ENCODE data around the gene IGF2BP1. TPM values are rescaled to one million over a fixed set of nuclear protein-coding genes. Genes with fewer than 3 reads are reported as not detected.
"Not testable (repeated sequence)": the region's sequence is repeated elsewhere in the genome, so short reads cannot be mapped to it uniquely, and the experiment has no call there.

IGF2BP1 gene
- total and polyA plus RNA-seq, 2 donors = 0.07 to 10.9 TPM

- no peaks in the 10 kb centered on the region for H3K36me3 ChIP-seq (ENCODE audit: control insufficient read depth in 2 of 2, insufficient read depth in 2 of 2, low read length in 1 of 2)
- no peaks in the 10 kb centered on the region for H3K9me3 ChIP-seq (ENCODE audit: control insufficient read depth in 2 of 2, insufficient read depth in 1 of 2, low read length in 1 of 2)
- no peaks in the 10 kb centered on the region for H3K4me1 ChIP-seq (ENCODE audit: control insufficient read depth in 2 of 2, insufficient read depth in 2 of 2, low read length in 2 of 2)
- no peak overlapping the region for H3K27ac ChIP-seq (ENCODE audit: low read depth in 1 of 2, low read length in 1 of 2)
- H3K4me3 ChIP-seq (ENCODE audit: low read length in 2 of 2) = no peak overlapping the region
- H3K27me3 ChIP-seq (ENCODE audit: control insufficient read depth in 2 of 2, insufficient read depth in 1 of 2, low read length in 1 of 2) = peaks cover 2 to 5% of the 10 kb centered on the region in 2 donors
- no peak for DNase-seq (ENCODE audit: low read depth in 6 of 9, low spot score in 9 of 9)
- WGBS = 92% methylated on average over 7 of the region's 7 CpGs
These were observed 79.6 kb downstream of the IGF2BP1 start for GRCh38 chr17:49076573-49077384.

- WGBS = 91% methylated on average over 7 of the region's 7 CpGs
- peaks cover 2 to 5% of the 10 kb centered on the region in 2 donors for H3K27me3 ChIP-seq (ENCODE audit: control insufficient read depth in 2 of 2, insufficient read depth in 1 of 2, low read length in 1 of 2)
These were observed 81.1 kb downstream of the IGF2BP1 start for GRCh38 chr17:49078248-49078647.

GRCh38 chr17:49079840-49080663 lies 82.9 kb downstream of the IGF2BP1 start:
- Histone ChIP-seq H3K27me3 (ENCODE audit: control insufficient read depth in 2 of 2, insufficient read depth in 1 of 2, low read length in 1 of 2) (peaks cover 0 to 5% of the 10 kb centered on the region in 2 donors), H3K9me3 (ENCODE audit: control insufficient read depth in 2 of 2, insufficient read depth in 1 of 2, low read length in 1 of 2) (no peaks in the 10 kb centered on the region), H3K4me1 (ENCODE audit: control insufficient read depth in 2 of 2, insufficient read depth in 2 of 2, low read length in 2 of 2) (no peaks in the 10 kb centered on the region), H3K27ac (ENCODE audit: low read depth in 1 of 2, low read length in 1 of 2) (no peak overlapping the region), H3K4me3 (ENCODE audit: low read length in 2 of 2) (no peak overlapping the region), H3K36me3 (ENCODE audit: control insufficient read depth in 2 of 2, insufficient read depth in 2 of 2, low read length in 1 of 2) (no peaks in the 10 kb centered on the region)
- WGBS = 96% methylated on average over 10 of the region's 10 CpGs
- DNase-seq (ENCODE audit: low read depth in 6 of 9, low spot score in 9 of 9) = no peak

More at GRCh38 chr17:49078248-49078647, 81.1 kb downstream of the IGF2BP1 start:
- no peaks in the 10 kb centered on the region for H3K4me1 ChIP-seq (ENCODE audit: control insufficient read depth in 2 of 2, insufficient read depth in 2 of 2, low read length in 2 of 2)
- no peak overlapping the region for H3K27ac ChIP-seq (ENCODE audit: low read depth in 1 of 2, low read length in 1 of 2)
- no peaks in the 10 kb centered on the region for H3K36me3 ChIP-seq (ENCODE audit: control insufficient read depth in 2 of 2, insufficient read depth in 2 of 2, low read length in 1 of 2)
- H3K9me3 ChIP-seq (ENCODE audit: control insufficient read depth in 2 of 2, insufficient read depth in 1 of 2, low read length in 1 of 2) = no peaks in the 10 kb centered on the region
- no peak overlapping the region for H3K4me3 ChIP-seq (ENCODE audit: low read length in 2 of 2)
- DNase-seq (ENCODE audit: low read depth in 6 of 9, low spot score in 9 of 9) = no peak

- Histone ChIP-seq H3K27ac (ENCODE audit: low read depth in 1 of 2, low read length in 1 of 2) (no peak overlapping the region), H3K27me3 (ENCODE audit: control insufficient read depth in 2 of 2, insufficient read depth in 1 of 2, low read length in 1 of 2) (peaks cover 0 to 9% of the 10 kb centered on the region in 2 donors), H3K4me3 (ENCODE audit: low read length in 2 of 2) (no peak overlapping the region), H3K4me1 (ENCODE audit: control insufficient read depth in 2 of 2, insufficient read depth in 2 of 2, low read length in 2 of 2) (no peaks in the 10 kb centered on the region), H3K36me3 (ENCODE audit: control insufficient read depth in 2 of 2, insufficient read depth in 2 of 2, low read length in 1 of 2) (no peaks in the 10 kb centered on the region), H3K9me3 (ENCODE audit: control insufficient read depth in 2 of 2, insufficient read depth in 1 of 2, low read length in 1 of 2) (no peaks in the 10 kb centered on the region)
- 88% methylated on average over 5 of the region's 5 CpGs for WGBS
- no peak for DNase-seq (ENCODE audit: low read depth in 6 of 9, low spot score in 9 of 9)
These were observed 85.0 kb downstream of the IGF2BP1 start for GRCh38 chr17:49082231-49082630.

GRCh38 chr17:49085046-49085445 lies 87.9 kb downstream of the IGF2BP1 start:
- H3K4me3 ChIP-seq (ENCODE audit: low read length in 2 of 2) = not testable (repeated sequence)
- WGBS = 89% methylated on average over 2 of the region's 2 CpGs

GRCh38 chr17:49085565-49086315 lies 88.6 kb downstream of the IGF2BP1 start:
- WGBS = 93% methylated on average over 5 of the region's 5 CpGs
- DNase-seq (ENCODE audit: low read depth in 6 of 9, low spot score in 9 of 9) = no peak
- Histone ChIP-seq H3K36me3 (ENCODE audit: control insufficient read depth in 2 of 2, insufficient read depth in 2 of 2, low read length in 1 of 2) (no peaks in the 10 kb centered on the region), H3K27ac (ENCODE audit: low read depth in 1 of 2, low read length in 1 of 2) (no peak overlapping the region), H3K9me3 (ENCODE audit: control insufficient read depth in 2 of 2, insufficient read depth in 1 of 2, low read length in 1 of 2) (no peaks in the 10 kb centered on the region), H3K4me1 (ENCODE audit: control insufficient read depth in 2 of 2, insufficient read depth in 2 of 2, low read length in 2 of 2) (no peaks in the 10 kb centered on the region), H3K4me3 (ENCODE audit: low read length in 2 of 2) (no peak overlapping the region), H3K27me3 (ENCODE audit: control insufficient read depth in 2 of 2, insufficient read depth in 1 of 2, low read length in 1 of 2) (peaks cover 0 to 7% of the 10 kb centered on the region in 2 donors)

More at GRCh38 chr17:49085046-49085445, 87.9 kb downstream of the IGF2BP1 start:
- H3K27ac ChIP-seq (ENCODE audit: low read depth in 1 of 2, low read length in 1 of 2); H3K36me3 ChIP-seq (ENCODE audit: control insufficient read depth in 2 of 2, insufficient read depth in 2 of 2, low read length in 1 of 2); DNase-seq (ENCODE audit: low read depth in 6 of 9, low spot score in 9 of 9); H3K4me1 ChIP-seq (ENCODE audit: control insufficient read depth in 2 of 2, insufficient read depth in 2 of 2, low read length in 2 of 2); H3K9me3 ChIP-seq (ENCODE audit: control insufficient read depth in 2 of 2, insufficient read depth in 1 of 2, low read length in 1 of 2); H3K27me3 ChIP-seq (ENCODE audit: control insufficient read depth in 2 of 2, insufficient read depth in 1 of 2, low read length in 1 of 2): not testable (repeated sequence)

GRCh38 chr17:49086316-49086605 lies 89.1 kb downstream of the IGF2BP1 start:
- H3K9me3 ChIP-seq (ENCODE audit: control insufficient read depth in 2 of 2, insufficient read depth in 1 of 2, low read length in 1 of 2) = no peaks in the 10 kb centered on the region
- no peaks in the 10 kb centered on the region for H3K36me3 ChIP-seq (ENCODE audit: control insufficient read depth in 2 of 2, insufficient read depth in 2 of 2, low read length in 1 of 2)
- peaks cover 0 to 7% of the 10 kb centered on the region in 2 donors for H3K27me3 ChIP-seq (ENCODE audit: control insufficient read depth in 2 of 2, insufficient read depth in 1 of 2, low read length in 1 of 2)
- WGBS = 63% methylated on average over 1 of the region's 1 CpG
- H3K27ac ChIP-seq (ENCODE audit: low read depth in 1 of 2, low read length in 1 of 2) = no peak overlapping the region
- H3K4me1 ChIP-seq (ENCODE audit: control insufficient read depth in 2 of 2, insufficient read depth in 2 of 2, low read length in 2 of 2) = no peaks in the 10 kb centered on the region
- H3K4me3 ChIP-seq (ENCODE audit: low read length in 2 of 2) = no peak overlapping the region
- DNase-seq (ENCODE audit: low read depth in 6 of 9, low spot score in 9 of 9) = no peak

- no peaks in the 10 kb centered on the region for H3K36me3 ChIP-seq (ENCODE audit: control insufficient read depth in 2 of 2, insufficient read depth in 2 of 2, low read length in 1 of 2)
- H3K27ac ChIP-seq (ENCODE audit: low read depth in 1 of 2, low read length in 1 of 2) = no peak overlapping the region
- H3K27me3 ChIP-seq (ENCODE audit: control insufficient read depth in 2 of 2, insufficient read depth in 1 of 2, low read length in 1 of 2) = peaks cover 0 to 7% of the 10 kb centered on the region in 2 donors
- no peak overlapping the region for H3K4me3 ChIP-seq (ENCODE audit: low read length in 2 of 2)
- no peaks in the 10 kb centered on the region for H3K4me1 ChIP-seq (ENCODE audit: control insufficient read depth in 2 of 2, insufficient read depth in 2 of 2, low read length in 2 of 2)
- H3K9me3 ChIP-seq (ENCODE audit: control insufficient read depth in 2 of 2, insufficient read depth in 1 of 2, low read length in 1 of 2) = no peaks in the 10 kb centered on the region
- no peak for DNase-seq (ENCODE audit: low read depth in 6 of 9, low spot score in 9 of 9)
These were observed 89.5 kb downstream of the IGF2BP1 start for GRCh38 chr17:49086649-49087048.

GRCh38 chr17:49089094-49089493 lies 91.9 kb downstream of the IGF2BP1 start:
- H3K4me1 ChIP-seq (ENCODE audit: control insufficient read depth in 2 of 2, insufficient read depth in 2 of 2, low read length in 2 of 2) = no peaks in the 10 kb centered on the region
- no peak for DNase-seq (ENCODE audit: low read depth in 6 of 9, low spot score in 9 of 9)
- WGBS = 96% methylated on average over 7 of the region's 7 CpGs
- peaks cover 0 to 12% of the 10 kb centered on the region in 2 donors for H3K27me3 ChIP-seq (ENCODE audit: control insufficient read depth in 2 of 2, insufficient read depth in 1 of 2, low read length in 1 of 2)
- no peak overlapping the region for H3K4me3 ChIP-seq (ENCODE audit: low read length in 2 of 2)
- no peaks in the 10 kb centered on the region for H3K9me3 ChIP-seq (ENCODE audit: control insufficient read depth in 2 of 2, insufficient read depth in 1 of 2, low read length in 1 of 2)
- H3K27ac ChIP-seq (ENCODE audit: low read depth in 1 of 2, low read length in 1 of 2) = no peak overlapping the region
- H3K36me3 ChIP-seq (ENCODE audit: control insufficient read depth in 2 of 2, insufficient read depth in 2 of 2, low read length in 1 of 2) = no peaks in the 10 kb centered on the region
